Upper lobe of left lung (tissue), 4 donors: ENCODE measurements around the gene CCL4L2.
"Not testable (repeated sequence)": the region's sequence is repeated elsewhere in the genome, so short reads cannot be mapped to it uniquely, and the experiment has no call there.

ENCODE experiments used
- POLR2A ChIP-seq, 4 donors: fragments of 450-650 bp; IDR thresholded peaks; one replicate each; pipeline ENCODE4 v1.5.1; 2016 to 2017; ENCODE audit warnings: antibody characterized with exemption in 4 of 4, mild to moderate bottlenecking in 2 of 4
- POLR2AphosphoS5 ChIP-seq, 2 donors: sonication (generic); formaldehyde crosslinking; IDR thresholded peaks; one replicate each; pipeline ENCODE4 v1.5.1; 2017; ENCODE audit warnings: antibody characterized with exemption in 2 of 2
- TF ChIP-seq, protein P1 (sequence below), 6 experiments: fragments of 450-650 bp in 4 of 6; fragments of 200-600 bp in 2 of 6; sonication (generic) in 2 of 6; IDR thresholded peaks; one replicate each; pipeline ENCODE4 v1.5.1; 2016 to 2019; ENCODE audit warnings: antibody characterized with exemption in 6 of 6

DNA sequence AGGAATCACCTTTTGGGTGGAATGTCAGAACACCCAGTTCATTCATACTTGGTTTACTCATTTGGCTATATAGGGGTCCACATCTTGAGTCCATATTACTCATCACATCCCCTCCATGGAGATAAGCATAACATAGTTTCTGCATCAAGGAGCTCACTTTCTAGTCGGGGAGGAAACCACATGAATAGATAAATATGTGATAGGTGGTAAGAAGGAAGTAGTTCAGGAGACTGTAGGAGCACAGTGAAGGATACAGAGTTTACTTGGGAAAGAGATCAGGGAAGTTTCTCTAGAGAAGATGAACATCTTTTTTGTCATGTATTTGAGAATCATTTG is 4.4 kb upstream of the CCL4L2 start:
- not testable (repeated sequence) for TF ChIP-seq POLR2AphosphoS5, POLR2A (IDR thresholded peaks at IDR 0.05)
- TF ChIP-seq, protein P1, sequence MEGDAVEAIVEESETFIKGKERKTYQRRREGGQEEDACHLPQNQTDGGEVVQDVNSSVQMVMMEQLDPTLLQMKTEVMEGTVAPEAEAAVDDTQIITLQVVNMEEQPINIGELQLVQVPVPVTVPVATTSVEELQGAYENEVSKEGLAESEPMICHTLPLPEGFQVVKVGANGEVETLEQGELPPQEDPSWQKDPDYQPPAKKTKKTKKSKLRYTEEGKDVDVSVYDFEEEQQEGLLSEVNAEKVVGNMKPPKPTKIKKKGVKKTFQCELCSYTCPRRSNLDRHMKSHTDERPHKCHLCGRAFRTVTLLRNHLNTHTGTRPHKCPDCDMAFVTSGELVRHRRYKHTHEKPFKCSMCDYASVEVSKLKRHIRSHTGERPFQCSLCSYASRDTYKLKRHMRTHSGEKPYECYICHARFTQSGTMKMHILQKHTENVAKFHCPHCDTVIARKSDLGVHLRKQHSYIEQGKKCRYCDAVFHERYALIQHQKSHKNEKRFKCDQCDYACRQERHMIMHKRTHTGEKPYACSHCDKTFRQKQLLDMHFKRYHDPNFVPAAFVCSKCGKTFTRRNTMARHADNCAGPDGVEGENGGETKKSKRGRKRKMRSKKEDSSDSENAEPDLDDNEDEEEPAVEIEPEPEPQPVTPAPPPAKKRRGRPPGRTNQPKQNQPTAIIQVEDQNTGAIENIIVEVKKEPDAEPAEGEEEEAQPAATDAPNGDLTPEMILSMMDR (IDR thresholded peaks at IDR 0.05): not testable (repeated sequence)
